Spleen (tissue), 7 donors: ENCODE measurements around the gene OST4.

Experiments used
- POLR2A ChIP-seq, 3 donors: fragments of 450-650 bp; IDR thresholded peaks; one replicate each; pipeline ENCODE4 v1.5.1; 2017; ENCODE audit warnings: antibody characterized with exemption in 3 of 3, mild to moderate bottlenecking in 1 of 3
- POLR2AphosphoS5 ChIP-seq, 3 donors: sonication (generic); formaldehyde crosslinking; IDR thresholded peaks; one replicate each; pipeline ENCODE4 v1.5.1; 2017; ENCODE audit warnings: antibody characterized with exemption in 3 of 3
- TF ChIP-seq, protein P1 (sequence below), 11 experiments: fragments of 200-600 bp in 7 of 11; fragments of 450-650 bp in 4 of 11; sonication (generic) in 4 of 11; IDR thresholded peaks in 8 of 11; conservative IDR thresholded peaks in 3 of 11; 1 replicate in 7 of 11; 2 replicates in 4 of 11; pipeline versions ENCODE4 v1.4.0 to v1.8.0; 2016 to 2021; ENCODE audit warnings: antibody characterized with exemption in 11 of 11, inconsistent platforms in 4 of 11, mild to moderate bottlenecking in 1 of 11
- donor health status: DM: no; HTN: no; CAD: no; lungs with moderate emphysema.
- donor health status: DM: no; HTN: no; CAD: no.
- donor health status: DM: no; HTN: no; CAD: no.

- TF ChIP-seq, protein P1, sequence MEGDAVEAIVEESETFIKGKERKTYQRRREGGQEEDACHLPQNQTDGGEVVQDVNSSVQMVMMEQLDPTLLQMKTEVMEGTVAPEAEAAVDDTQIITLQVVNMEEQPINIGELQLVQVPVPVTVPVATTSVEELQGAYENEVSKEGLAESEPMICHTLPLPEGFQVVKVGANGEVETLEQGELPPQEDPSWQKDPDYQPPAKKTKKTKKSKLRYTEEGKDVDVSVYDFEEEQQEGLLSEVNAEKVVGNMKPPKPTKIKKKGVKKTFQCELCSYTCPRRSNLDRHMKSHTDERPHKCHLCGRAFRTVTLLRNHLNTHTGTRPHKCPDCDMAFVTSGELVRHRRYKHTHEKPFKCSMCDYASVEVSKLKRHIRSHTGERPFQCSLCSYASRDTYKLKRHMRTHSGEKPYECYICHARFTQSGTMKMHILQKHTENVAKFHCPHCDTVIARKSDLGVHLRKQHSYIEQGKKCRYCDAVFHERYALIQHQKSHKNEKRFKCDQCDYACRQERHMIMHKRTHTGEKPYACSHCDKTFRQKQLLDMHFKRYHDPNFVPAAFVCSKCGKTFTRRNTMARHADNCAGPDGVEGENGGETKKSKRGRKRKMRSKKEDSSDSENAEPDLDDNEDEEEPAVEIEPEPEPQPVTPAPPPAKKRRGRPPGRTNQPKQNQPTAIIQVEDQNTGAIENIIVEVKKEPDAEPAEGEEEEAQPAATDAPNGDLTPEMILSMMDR (IDR thresholded peaks at IDR 0.05 in 8 of 11, conservative IDR thresholded peaks at IDR 0.05 in 3 of 11): no peak
- TF ChIP-seq POLR2A (IDR thresholded peaks at IDR 0.05) (no peak), POLR2AphosphoS5 (IDR thresholded peaks at IDR 0.05) (peak in 1 of 3 donors; percentile 37)
Measured at GRCh38 chr2:27038631-27039339, 32.7 kb downstream of the OST4 start.
